GM06990 (cell line): ENCODE measurements around the gene SLC7A14.

ENCODE experiments used
- DNase-seq: peaks from one replicate; pipeline ENCODE4 v3.0.0-alpha.2; 2011; ENCODE audit not compliant: insufficient read length; ENCODE audit errors: extremely low read depth
- H3K27me3 ChIP-seq: replicated peaks from 2 replicates; pipeline ENCODE4 v1.6.0; 2011; ENCODE audit warnings: low read length; ENCODE audit not compliant: control insufficient read depth, insufficient read depth
- H3K36me3 ChIP-seq: 2 replicates; pipeline ENCODE4 v1.5.1; 2011; ENCODE audit warnings: low read length; ENCODE audit not compliant: control insufficient read depth, insufficient read depth
- H3K4me3 ChIP-seq: replicated peaks from 2 replicates; pipeline ENCODE4 v1.5.1; 2011; ENCODE audit warnings: low read depth, mild to moderate bottlenecking, control low read depth, low read length
- TF ChIP-seq, protein P1 (sequence below): IDR thresholded peaks from 2 replicates; pipeline ENCODE4 v1.5.1; 2011; ENCODE audit warnings: low read length, control low read depth, mild to moderate bottlenecking, inconsistent platforms; ENCODE audit not compliant: insufficient read depth, poor library complexity, severe bottlenecking

SLC7A14 gene

DNA sequence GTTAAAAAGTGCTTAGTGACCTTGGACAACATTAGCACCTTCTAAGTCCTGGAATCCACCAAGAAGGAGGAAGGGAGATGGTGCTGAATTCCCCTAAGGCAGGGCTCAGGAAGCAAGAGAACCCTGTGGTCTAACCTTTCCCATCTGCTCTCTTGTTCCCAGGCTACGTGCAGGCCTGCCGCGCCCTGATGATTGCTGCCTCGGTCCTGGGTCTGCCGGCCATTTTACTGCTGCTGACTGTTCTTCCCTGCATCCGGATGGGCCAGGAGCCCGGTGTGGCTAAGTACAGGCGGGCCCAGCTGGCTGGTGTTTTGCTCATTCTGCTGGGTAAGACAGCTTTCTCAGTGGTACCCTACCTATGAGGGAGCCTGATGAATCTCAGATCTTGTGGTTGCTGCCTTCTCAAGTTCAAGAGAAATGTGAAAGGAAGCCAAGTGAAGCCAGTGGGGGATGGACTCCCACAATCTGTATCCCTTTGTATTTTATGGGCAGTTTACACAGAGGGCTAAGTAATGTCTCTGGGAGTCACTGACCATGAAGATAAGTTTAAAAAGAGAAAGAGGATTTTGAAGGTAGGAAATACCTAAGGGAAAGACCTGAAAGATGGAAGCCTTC, 162.8 kb downstream of the SLC7A14 start:
- DNase-seq: no peak
- Histone ChIP-seq H3K4me3 (no peak overlapping the region), H3K27me3 (no peaks in the 10 kb centered on the region; the same call in none of the 2 replicates), H3K36me3 (no peaks in the 10 kb centered on the region)
- TF ChIP-seq, protein P1, sequence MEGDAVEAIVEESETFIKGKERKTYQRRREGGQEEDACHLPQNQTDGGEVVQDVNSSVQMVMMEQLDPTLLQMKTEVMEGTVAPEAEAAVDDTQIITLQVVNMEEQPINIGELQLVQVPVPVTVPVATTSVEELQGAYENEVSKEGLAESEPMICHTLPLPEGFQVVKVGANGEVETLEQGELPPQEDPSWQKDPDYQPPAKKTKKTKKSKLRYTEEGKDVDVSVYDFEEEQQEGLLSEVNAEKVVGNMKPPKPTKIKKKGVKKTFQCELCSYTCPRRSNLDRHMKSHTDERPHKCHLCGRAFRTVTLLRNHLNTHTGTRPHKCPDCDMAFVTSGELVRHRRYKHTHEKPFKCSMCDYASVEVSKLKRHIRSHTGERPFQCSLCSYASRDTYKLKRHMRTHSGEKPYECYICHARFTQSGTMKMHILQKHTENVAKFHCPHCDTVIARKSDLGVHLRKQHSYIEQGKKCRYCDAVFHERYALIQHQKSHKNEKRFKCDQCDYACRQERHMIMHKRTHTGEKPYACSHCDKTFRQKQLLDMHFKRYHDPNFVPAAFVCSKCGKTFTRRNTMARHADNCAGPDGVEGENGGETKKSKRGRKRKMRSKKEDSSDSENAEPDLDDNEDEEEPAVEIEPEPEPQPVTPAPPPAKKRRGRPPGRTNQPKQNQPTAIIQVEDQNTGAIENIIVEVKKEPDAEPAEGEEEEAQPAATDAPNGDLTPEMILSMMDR: no peak

DNA sequence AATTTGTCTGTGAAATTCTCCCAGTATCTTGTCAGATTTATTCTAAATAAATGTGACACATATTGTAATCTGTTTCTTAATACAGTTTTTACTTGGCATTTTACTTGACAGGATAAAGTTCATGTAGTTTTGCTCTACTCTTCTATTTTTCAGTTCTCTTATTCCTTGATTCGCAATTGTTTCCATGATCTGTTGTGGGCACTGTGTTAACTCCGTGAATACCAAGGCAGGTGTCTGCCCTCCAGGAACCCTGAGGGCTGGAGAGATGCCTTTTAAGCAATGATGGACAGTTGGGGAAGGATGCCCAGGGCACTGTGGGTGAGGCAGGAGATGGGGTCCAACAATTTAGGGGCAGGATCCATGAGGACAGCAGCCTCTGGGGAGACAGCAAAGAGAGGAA, 164.1 kb downstream of the SLC7A14 start:
- Histone ChIP-seq H3K27me3 (no peaks in the 10 kb centered on the region; the same call in none of the 2 replicates), H3K36me3 (no peaks in the 10 kb centered on the region), H3K4me3 (no peak overlapping the region)
- DNase-seq: no peak
- TF ChIP-seq, protein P1: no peak

DNA sequence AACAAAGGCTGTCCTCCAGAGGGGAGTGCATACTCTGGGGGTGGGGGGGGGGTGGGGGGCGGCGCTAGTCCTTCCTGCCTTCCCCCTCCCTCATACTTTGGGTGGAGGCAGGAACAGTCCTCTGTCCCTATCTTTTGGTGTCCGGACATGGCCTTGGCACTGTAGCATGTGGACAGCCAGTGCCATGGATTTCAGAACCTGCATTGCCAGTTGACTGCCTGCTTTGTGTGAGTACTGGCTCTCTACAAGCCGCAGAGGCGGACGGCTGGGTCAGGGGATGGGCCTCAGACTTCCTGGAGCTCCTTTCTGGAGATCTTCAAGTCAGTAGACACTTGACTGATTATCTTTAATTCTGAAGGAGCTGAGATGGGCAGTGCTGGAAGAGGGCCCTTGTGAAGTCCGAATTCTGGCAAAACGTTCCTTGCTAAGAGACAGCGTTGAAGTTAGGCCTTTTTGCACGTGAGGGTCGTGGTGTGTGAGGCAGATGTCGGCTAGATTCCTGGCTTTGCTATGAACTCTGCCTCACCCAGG, 164.7 kb downstream of the SLC7A14 start:
- Histone ChIP-seq H3K4me3 (no peak overlapping the region), H3K36me3 (no peaks in the 10 kb centered on the region), H3K27me3 (no peaks in the 10 kb centered on the region; the same call in none of the 2 replicates)
- DNase-seq: no peak
- TF ChIP-seq, protein P1: no peak

DNA sequence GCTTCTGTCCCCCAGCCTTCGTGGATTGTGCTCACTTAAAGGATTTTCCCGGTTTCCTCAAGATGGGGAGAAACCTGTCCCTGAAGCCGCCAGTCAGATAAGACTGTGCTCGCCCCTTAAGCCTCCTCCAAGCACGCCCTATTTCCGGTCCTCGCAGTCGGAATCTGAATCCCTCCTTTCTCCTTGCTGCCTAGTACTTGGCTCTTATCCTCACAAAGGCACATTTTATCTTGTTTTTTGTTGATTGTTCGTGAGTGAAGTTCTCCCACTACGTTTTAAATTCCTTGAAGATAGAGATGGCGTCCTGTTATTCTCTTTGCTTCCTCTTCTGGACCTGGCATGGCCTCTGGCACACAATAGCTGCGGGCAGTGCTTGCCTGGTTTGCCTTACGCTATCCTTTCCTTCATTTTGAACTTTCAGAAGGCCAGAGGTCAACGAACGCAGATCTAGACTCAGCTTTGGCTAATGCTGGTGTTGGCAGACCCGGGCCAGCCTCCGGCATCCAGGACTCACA, 165.5 kb downstream of the SLC7A14 start:
- no peak for DNase-seq
- Histone ChIP-seq H3K4me3 (no peak overlapping the region), H3K27me3 (no peaks in the 10 kb centered on the region; the same call in none of the 2 replicates), H3K36me3 (no peaks in the 10 kb centered on the region)
- TF ChIP-seq, protein P1: no peak

DNA sequence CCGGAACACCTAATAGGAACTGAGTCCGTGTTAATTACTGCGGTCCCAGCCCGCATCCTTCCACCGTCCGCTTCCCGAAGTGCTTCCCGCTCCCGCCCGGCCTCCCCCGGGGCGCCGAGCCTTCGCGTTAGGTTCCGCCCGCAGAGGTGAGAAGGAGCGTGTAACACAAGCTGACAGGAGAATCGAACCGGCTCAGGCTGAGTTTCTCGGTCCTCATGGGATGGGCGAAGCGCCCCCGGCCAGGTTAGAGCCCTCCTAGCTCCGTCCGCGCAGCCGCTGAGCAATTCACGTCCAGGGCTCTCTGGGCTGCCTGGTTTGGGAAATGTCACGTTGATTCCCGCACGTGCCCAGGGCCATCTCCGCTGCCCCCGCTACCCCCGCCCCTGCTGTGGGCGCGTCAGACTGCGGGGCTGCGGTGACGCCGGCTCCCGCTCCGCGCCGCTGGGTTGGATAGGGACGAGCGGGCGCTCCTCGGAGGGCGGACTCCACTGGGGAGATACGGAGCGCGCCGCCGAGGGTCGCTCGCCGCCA, 166.3 kb downstream of the SLC7A14 start:
- TF ChIP-seq, protein P1: no peak
- Histone ChIP-seq H3K36me3 (no peaks in the 10 kb centered on the region), H3K27me3 (no peaks in the 10 kb centered on the region; the same call in none of the 2 replicates), H3K4me3 (no peak overlapping the region)
- DNase-seq: no peak
